ENCODE measurements around the gene BAZ1B.
A peak's percentile ranks its signal among the peaks of the same experiment; 100 is the strongest.

Gene BAZ1B

GRCh38 chr7:73463260-73463659, 58.8 kb downstream of the BAZ1B start:
- Mint-ChIP-seq H3K36me3 (peaks cover 32% of the 10 kb centered on the region), H3K27me3 (no peaks in the 10 kb centered on the region), H3K9me3 (no peaks in the 10 kb centered on the region), H3K27ac (no peak overlapping the region), H3K4me1 (no peaks in the 10 kb centered on the region), H3K4me3 (no peak overlapping the region)
- ATAC-seq (ENCODE audit: low read depth) = no peak
- DNase-seq (ENCODE audit: low spot score in 2 of 2) = no peak

GRCh38 chr7:73461782-73462285, 60.3 kb downstream of the BAZ1B start:
- ATAC-seq (ENCODE audit: low read depth) (no peak), DNase-seq (ENCODE audit: low spot score in 2 of 2) (no peak)
- Mint-ChIP-seq H3K9me3 (no peaks in the 10 kb centered on the region), H3K36me3 (peaks cover 36% of the 10 kb centered on the region), H3K27me3 (no peaks in the 10 kb centered on the region), H3K27ac (no peak overlapping the region), H3K4me1 (no peaks in the 10 kb centered on the region), H3K4me3 (no peak overlapping the region)

GRCh38 chr7:73454424-73454823, 67.7 kb downstream of the BAZ1B start:
- ATAC-seq (ENCODE audit: low read depth) = no peak
- DNase-seq (ENCODE audit: low spot score in 2 of 2) = no peak
- no peaks in the 10 kb centered on the region for H3K9me3 Mint-ChIP-seq
- H3K27ac Mint-ChIP-seq = peak overlapping the region; percentile 18
- H3K27me3 Mint-ChIP-seq = no peaks in the 10 kb centered on the region
- peaks cover 23% of the 10 kb centered on the region for H3K36me3 Mint-ChIP-seq
- no peaks in the 10 kb centered on the region for H3K4me1 Mint-ChIP-seq
- H3K4me3 Mint-ChIP-seq = no peak overlapping the region

GRCh38 chr7:73452999-73453635, 69.0 kb downstream of the BAZ1B start:
- no peak overlapping the region for H3K27ac Mint-ChIP-seq
- no peak for ATAC-seq (ENCODE audit: low read depth)
- no peak for DNase-seq (ENCODE audit: low spot score in 2 of 2)
- peaks cover 29% of the 10 kb centered on the region for H3K36me3 Mint-ChIP-seq
- H3K4me3 Mint-ChIP-seq = no peak overlapping the region
- no peaks in the 10 kb centered on the region for H3K4me1 Mint-ChIP-seq
- no peaks in the 10 kb centered on the region for H3K9me3 Mint-ChIP-seq
- no peaks in the 10 kb centered on the region for H3K27me3 Mint-ChIP-seq

- H3K9me3 Mint-ChIP-seq = no peaks in the 10 kb centered on the region
- no peak overlapping the region for H3K4me3 Mint-ChIP-seq
- ATAC-seq (ENCODE audit: low read depth) (peak; percentile 66), DNase-seq (ENCODE audit: low spot score in 2 of 2) (peak in 1 of 2 donors; percentile 55)
- peaks cover 30% of the 10 kb centered on the region for H3K36me3 Mint-ChIP-seq
- H3K27ac Mint-ChIP-seq = no peak overlapping the region
- H3K27me3 Mint-ChIP-seq = no peaks in the 10 kb centered on the region
- H3K4me1 Mint-ChIP-seq = peaks cover 2% of the 10 kb centered on the region
Observed at GRCh38 chr7:73451780-73452398, 70.2 kb downstream of the BAZ1B start.

- Mint-ChIP-seq H3K4me3 (no peak overlapping the region), H3K9me3 (no peaks in the 10 kb centered on the region), H3K36me3 (peaks cover 32% of the 10 kb centered on the region), H3K27me3 (no peaks in the 10 kb centered on the region), H3K27ac (no peak overlapping the region), H3K4me1 (peaks cover 2% of the 10 kb centered on the region)
- ATAC-seq (ENCODE audit: low read depth) = no peak
- DNase-seq (ENCODE audit: low spot score in 2 of 2) = no peak
Observed at GRCh38 chr7:73449422-73449821, 72.7 kb downstream of the BAZ1B start.

- Mint-ChIP-seq H3K27me3 (no peaks in the 10 kb centered on the region), H3K4me1 (peaks cover 2% of the 10 kb centered on the region), H3K4me3 (no peak overlapping the region), H3K27ac (no peak overlapping the region), H3K9me3 (no peaks in the 10 kb centered on the region), H3K36me3 (peaks cover 34% of the 10 kb centered on the region)
- DNase-seq (ENCODE audit: low spot score in 2 of 2) = no peak
- ATAC-seq (ENCODE audit: low read depth) = no peak
Observed at GRCh38 chr7:73448609-73449008, 73.5 kb downstream of the BAZ1B start.

GRCh38 chr7:73447121-73447733, 74.9 kb downstream of the BAZ1B start:
- Mint-ChIP-seq H3K27me3 (no peaks in the 10 kb centered on the region), H3K27ac (peak overlapping the region; percentile 67), H3K36me3 (peaks cover 41% of the 10 kb centered on the region), H3K9me3 (no peaks in the 10 kb centered on the region), H3K4me1 (peaks cover 2% of the 10 kb centered on the region), H3K4me3 (no peak overlapping the region)
- ATAC-seq (ENCODE audit: low read depth) (no peak), DNase-seq (ENCODE audit: low spot score in 2 of 2) (no peak)

- H3K9me3 Mint-ChIP-seq = no peaks in the 10 kb centered on the region
- H3K27me3 Mint-ChIP-seq = no peaks in the 10 kb centered on the region
- DNase-seq (ENCODE audit: low spot score in 2 of 2) (no peak), ATAC-seq (ENCODE audit: low read depth) (no peak)
- no peak overlapping the region for H3K27ac Mint-ChIP-seq
- peaks cover 43% of the 10 kb centered on the region for H3K36me3 Mint-ChIP-seq
- no peak overlapping the region for H3K4me3 Mint-ChIP-seq
- H3K4me1 Mint-ChIP-seq = peaks cover 2% of the 10 kb centered on the region
Observed at GRCh38 chr7:73446682-73447081, 75.4 kb downstream of the BAZ1B start.

- no peak overlapping the region for H3K27ac Mint-ChIP-seq
Observed at GRCh38 chr7:73443548-73444255, 78.4 kb downstream of the BAZ1B start.

GRCh38 chr7:73442903-73443500, 79.1 kb downstream of the BAZ1B start:
- ATAC-seq (ENCODE audit: low read depth) (no peak), DNase-seq (ENCODE audit: low spot score in 2 of 2) (no peak)
- no peak overlapping the region for H3K4me3 Mint-ChIP-seq
- peak overlapping the region; percentile 46 for H3K27ac Mint-ChIP-seq
- H3K4me1 Mint-ChIP-seq = peaks cover 2% of the 10 kb centered on the region
- no peaks in the 10 kb centered on the region for H3K9me3 Mint-ChIP-seq
- H3K36me3 Mint-ChIP-seq = peaks cover 37% of the 10 kb centered on the region
- H3K27me3 Mint-ChIP-seq = no peaks in the 10 kb centered on the region

More at GRCh38 chr7:73443548-73444255, 78.4 kb downstream of the BAZ1B start:
- no peak overlapping the region for H3K4me3 Mint-ChIP-seq
- H3K27me3 Mint-ChIP-seq = no peaks in the 10 kb centered on the region
- peaks cover 42% of the 10 kb centered on the region for H3K36me3 Mint-ChIP-seq
- ATAC-seq (ENCODE audit: low read depth) (no peak), DNase-seq (ENCODE audit: low spot score in 2 of 2) (no peak)
- H3K4me1 Mint-ChIP-seq = peaks cover 2% of the 10 kb centered on the region
- H3K9me3 Mint-ChIP-seq = no peaks in the 10 kb centered on the region

- ATAC-seq (ENCODE audit: low read depth) = no peak
- Mint-ChIP-seq H3K27ac (peak overlapping the region; percentile 46), H3K27me3 (no peaks in the 10 kb centered on the region), H3K4me3 (no peak overlapping the region), H3K4me1 (peaks cover 2% of the 10 kb centered on the region), H3K9me3 (no peaks in the 10 kb centered on the region), H3K36me3 (peaks cover 36% of the 10 kb centered on the region)
- no peak for DNase-seq (ENCODE audit: low spot score in 2 of 2)
Observed at GRCh38 chr7:73442222-73442902, 79.7 kb downstream of the BAZ1B start.

GRCh38 chr7:73439410-73439704, 82.7 kb downstream of the BAZ1B start:
- Mint-ChIP-seq H3K9me3 (no peaks in the 10 kb centered on the region), H3K4me3 (no peak overlapping the region), H3K36me3 (peaks cover 21% of the 10 kb centered on the region), H3K27ac (no peak overlapping the region), H3K4me1 (peaks cover 2% of the 10 kb centered on the region), H3K27me3 (peaks cover 2% of the 10 kb centered on the region)
- DNase-seq (ENCODE audit: low spot score in 2 of 2) (no peak), ATAC-seq (ENCODE audit: low read depth) (no peak)

Data from memory B cell (primary cell).